ENCODE data around the gene R3HDM4.

R3HDM4 gene

GRCh38 chr19:890831-891230, 22.2 kb downstream of the R3HDM4 start:
- Histone ChIP-seq H3K27ac (ENCODE audit: low read depth, low read length, poor library complexity, severe bottlenecking) (peak overlapping the region; percentile 75), H3K9me2 (ENCODE audit: low read depth, low read length) (no peaks in the 10 kb centered on the region), H3K9ac (ENCODE audit: low read length) (no peak overlapping the region), H2AFZ (ENCODE audit: low read length) (no peak overlapping the region), H3F3A (ENCODE audit: insufficient read depth, low read length) (peaks cover 4% of the 10 kb centered on the region; the same call in 1 of the 2 replicates), H3K4me1 (ENCODE audit: insufficient read depth, low read length, severe bottlenecking) (peaks cover 14% of the 10 kb centered on the region), H3K79me2 (ENCODE audit: insufficient read depth, low read length) (no peaks in the 10 kb centered on the region), H3K4me2 (ENCODE audit: low read length) (no peak overlapping the region), H3K27me3 (ENCODE audit: insufficient read depth, low read length) (no peaks in the 10 kb centered on the region), H3K4me3 (ENCODE audit: low read depth, low read length, poor library complexity, severe bottlenecking) (no peak overlapping the region), H3K9me3 (ENCODE audit: low read length) (no peaks in the 10 kb centered on the region), H3K36me3 (ENCODE audit: insufficient read depth, low read length) (peaks cover 18% of the 10 kb centered on the region), H4K20me1 (ENCODE audit: insufficient read depth, low read length) (no peaks in the 10 kb centered on the region)
- no peak for TF ChIP-seq CTCF (IDR thresholded peaks at IDR 0.05; ENCODE audit: low read length)
- no peak for TF ChIP-seq EZH2 (IDR thresholded peaks at IDR 0.05; ENCODE audit: borderline replicate concordance, low read length)

- Histone ChIP-seq H2AFZ (ENCODE audit: low read length) (no peak overlapping the region), H3K27ac (ENCODE audit: low read depth, low read length, poor library complexity, severe bottlenecking) (no peak overlapping the region), H3K27me3 (ENCODE audit: insufficient read depth, low read length) (no peaks in the 10 kb centered on the region), H3K9me2 (ENCODE audit: low read depth, low read length) (no peaks in the 10 kb centered on the region), H4K20me1 (ENCODE audit: insufficient read depth, low read length) (no peaks in the 10 kb centered on the region), H3K4me2 (ENCODE audit: low read length) (no peak overlapping the region), H3K36me3 (ENCODE audit: insufficient read depth, low read length) (peaks cover 28% of the 10 kb centered on the region), H3K9ac (ENCODE audit: low read length) (no peak overlapping the region), H3F3A (ENCODE audit: insufficient read depth, low read length) (peaks cover 4% of the 10 kb centered on the region; the same call in 1 of the 2 replicates), H3K4me1 (ENCODE audit: insufficient read depth, low read length, severe bottlenecking) (peaks cover 14% of the 10 kb centered on the region), H3K79me2 (ENCODE audit: insufficient read depth, low read length) (no peaks in the 10 kb centered on the region), H3K4me3 (ENCODE audit: low read depth, low read length, poor library complexity, severe bottlenecking) (no peak overlapping the region), H3K9me3 (ENCODE audit: low read length) (no peaks in the 10 kb centered on the region)
- TF ChIP-seq EZH2 (IDR thresholded peaks at IDR 0.05; ENCODE audit: borderline replicate concordance, low read length) (no peak), CTCF (IDR thresholded peaks at IDR 0.05; ENCODE audit: low read length) (no peak)
These were observed 23.2 kb downstream of the R3HDM4 start for GRCh38 chr19:889662-890295.

- H3K27me3 ChIP-seq (ENCODE audit: insufficient read depth, low read length) = no peaks in the 10 kb centered on the region
- H3K79me2 ChIP-seq (ENCODE audit: insufficient read depth, low read length) = no peaks in the 10 kb centered on the region
- peak overlapping the region; percentile 68 for H3K27ac ChIP-seq (ENCODE audit: low read depth, low read length, poor library complexity, severe bottlenecking)
- H3K4me1 ChIP-seq (ENCODE audit: insufficient read depth, low read length, severe bottlenecking) = peaks cover 14% of the 10 kb centered on the region
- H4K20me1 ChIP-seq (ENCODE audit: insufficient read depth, low read length) = no peaks in the 10 kb centered on the region
- no peak overlapping the region for H3K9ac ChIP-seq (ENCODE audit: low read length)
- no peak overlapping the region for H3K4me3 ChIP-seq (ENCODE audit: low read depth, low read length, poor library complexity, severe bottlenecking)
- H3F3A ChIP-seq (ENCODE audit: insufficient read depth, low read length) = peaks cover 4% of the 10 kb centered on the region; the same call in 1 of the 2 replicates
- peaks cover 33% of the 10 kb centered on the region for H3K36me3 ChIP-seq (ENCODE audit: insufficient read depth, low read length)
- TF ChIP-seq CTCF (IDR thresholded peaks at IDR 0.05; ENCODE audit: low read length) = no peak
- no peak for TF ChIP-seq EZH2 (IDR thresholded peaks at IDR 0.05; ENCODE audit: borderline replicate concordance, low read length)
- H3K9me3 ChIP-seq (ENCODE audit: low read length) = no peaks in the 10 kb centered on the region
- H2AFZ ChIP-seq (ENCODE audit: low read length) = no peak overlapping the region
- H3K9me2 ChIP-seq (ENCODE audit: low read depth, low read length) = no peaks in the 10 kb centered on the region
- peak overlapping the region; percentile 12; the same call in 1 of the 2 replicates for H3K4me2 ChIP-seq (ENCODE audit: low read length)
These were observed 24.2 kb downstream of the R3HDM4 start for GRCh38 chr19:888581-889385.

Data from OCI-LY1 (cell line).